Neural progenitor cell (in vitro differentiated cells): ENCODE data around the gene DDX20.

Experiments used
- CTCF ChIP-seq: fragments of 200-600 bp; sonication (generic); IDR thresholded peaks from 2 replicates; pipeline ENCODE4 v1.5.1; 2017; ENCODE audit warnings: antibody characterized with exemption, mild to moderate bottlenecking
- EZH2 ChIP-seq: fragments of 200-600 bp; sonication (generic); IDR thresholded peaks from 2 replicates; pipeline ENCODE4 v1.6.1; 2017; ENCODE audit warnings: antibody characterized with exemption, mild to moderate bottlenecking, moderate library complexity
- EZH2phosphoT487 ChIP-seq: fragments of 200-600 bp; sonication (generic); IDR thresholded peaks from 2 replicates; pipeline ENCODE4 v1.6.1; 2017; ENCODE audit warnings: antibody characterized with exemption

GRCh38 chr1:111747282-111747734, 8.4 kb upstream of the DDX20 start:
- TF ChIP-seq CTCF: peak; percentile 62
- no peak for TF ChIP-seq EZH2phosphoT487
- TF ChIP-seq EZH2: no peak
